Measurements from ENCODE around the gene CDKN2B-AS1.

Gene CDKN2B-AS1

DNA sequence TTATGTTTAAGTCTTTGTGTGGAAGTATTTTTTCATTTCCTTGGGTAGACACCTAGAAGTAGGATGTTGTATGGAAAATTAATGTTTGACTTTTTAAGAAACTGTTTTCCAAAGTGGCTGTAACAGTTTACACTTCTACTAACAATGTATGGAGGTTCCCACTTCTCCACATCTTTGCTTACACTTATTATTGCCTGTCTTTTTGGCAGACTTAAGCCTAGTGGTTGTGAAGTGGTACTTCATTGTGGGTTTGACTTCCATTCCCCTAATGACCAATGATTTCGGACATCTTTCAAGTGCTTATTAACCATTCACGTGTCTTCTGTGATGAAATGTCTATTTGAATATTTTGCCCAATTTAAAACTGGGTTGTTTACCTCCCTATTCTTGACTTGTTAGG is 106.0 kb downstream of the CDKN2B-AS1 start:
- no peak for DNase-seq

DNA sequence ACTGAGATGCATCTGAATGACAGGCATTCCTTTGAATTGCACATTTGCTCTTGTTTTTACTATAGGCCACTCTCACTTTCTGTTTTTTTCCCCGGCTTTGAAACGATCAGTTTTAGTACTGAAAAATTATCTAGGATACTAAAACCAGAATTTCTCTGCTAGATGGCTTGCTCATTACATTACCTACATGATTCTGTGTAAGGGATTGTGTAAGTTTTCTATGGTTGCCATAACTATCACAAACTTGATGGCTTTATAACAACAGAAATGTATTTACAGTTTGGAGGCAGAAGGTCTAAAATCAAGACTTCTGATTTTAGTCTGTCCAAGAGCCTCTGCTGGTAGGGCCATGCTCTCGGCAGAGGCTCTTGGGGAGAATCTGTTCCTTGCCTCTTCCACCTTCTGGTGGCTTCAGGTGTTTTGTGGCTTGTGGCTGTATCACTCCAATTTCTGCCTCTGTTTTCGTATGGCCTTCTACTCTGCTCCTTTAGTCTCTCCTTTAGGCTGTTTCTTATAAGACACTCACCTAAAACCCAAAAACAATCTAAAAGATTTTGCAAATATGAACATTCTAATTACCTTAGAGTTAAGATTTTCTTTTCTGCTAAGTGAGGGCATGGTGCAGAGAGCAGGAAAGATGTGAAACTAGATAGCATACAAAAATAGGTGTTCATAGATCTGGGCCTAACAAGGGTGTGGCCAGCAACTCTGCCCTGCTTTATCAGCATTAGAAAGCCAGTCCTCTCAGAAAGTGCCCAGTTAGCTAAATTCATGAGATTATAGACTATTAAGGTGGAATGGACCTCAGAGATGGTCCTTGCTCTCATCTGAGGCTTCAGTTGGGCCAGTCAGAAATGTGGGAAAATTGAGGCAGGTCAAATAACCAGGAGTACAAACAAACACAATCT is 107.8 kb downstream of the CDKN2B-AS1 start:
- no peak for DNase-seq

- peak; percentile 75 for DNase-seq
Observed at GRCh38 chr9:22103685-22104575, 109.3 kb downstream of the CDKN2B-AS1 start.

DNA sequence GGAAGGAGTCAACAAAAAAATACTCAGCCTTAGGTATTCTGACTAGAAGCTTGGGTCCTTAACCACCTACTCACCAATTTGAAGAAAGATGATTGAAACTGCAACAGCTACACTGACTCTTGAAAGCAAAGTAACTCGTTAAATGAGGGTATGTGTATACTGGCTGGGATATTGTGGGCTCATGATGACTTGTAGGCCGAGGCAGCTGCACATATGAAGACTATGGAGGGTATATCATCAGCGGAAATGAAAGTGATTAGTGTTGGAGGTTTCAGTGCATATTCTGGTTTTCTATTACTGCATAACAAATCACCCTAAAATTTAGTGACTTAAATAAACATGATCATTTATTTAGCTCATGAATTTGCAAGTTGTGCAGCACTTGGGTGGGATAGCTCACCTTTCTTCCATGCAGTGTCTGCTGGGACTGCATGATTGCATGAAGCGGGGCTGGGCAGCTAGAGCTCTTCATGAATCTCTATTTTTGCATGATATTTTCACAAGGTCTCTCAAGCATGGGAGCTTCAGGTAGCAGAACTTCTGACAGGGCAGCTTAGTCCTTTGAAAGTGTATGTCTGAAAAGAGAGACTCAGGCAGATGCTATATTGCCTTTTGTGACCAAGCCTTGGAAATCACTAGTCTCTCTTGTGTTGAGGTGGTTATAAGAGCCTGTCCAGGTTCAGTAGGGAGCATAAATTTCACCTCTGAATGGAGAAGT is 110.6 kb downstream of the CDKN2B-AS1 start:
- DNase-seq, result no peak

GRCh38 chr9:22107202-22108045 is 112.8 kb downstream of the CDKN2B-AS1 start:
- DNase-seq, result no peak

DNA sequence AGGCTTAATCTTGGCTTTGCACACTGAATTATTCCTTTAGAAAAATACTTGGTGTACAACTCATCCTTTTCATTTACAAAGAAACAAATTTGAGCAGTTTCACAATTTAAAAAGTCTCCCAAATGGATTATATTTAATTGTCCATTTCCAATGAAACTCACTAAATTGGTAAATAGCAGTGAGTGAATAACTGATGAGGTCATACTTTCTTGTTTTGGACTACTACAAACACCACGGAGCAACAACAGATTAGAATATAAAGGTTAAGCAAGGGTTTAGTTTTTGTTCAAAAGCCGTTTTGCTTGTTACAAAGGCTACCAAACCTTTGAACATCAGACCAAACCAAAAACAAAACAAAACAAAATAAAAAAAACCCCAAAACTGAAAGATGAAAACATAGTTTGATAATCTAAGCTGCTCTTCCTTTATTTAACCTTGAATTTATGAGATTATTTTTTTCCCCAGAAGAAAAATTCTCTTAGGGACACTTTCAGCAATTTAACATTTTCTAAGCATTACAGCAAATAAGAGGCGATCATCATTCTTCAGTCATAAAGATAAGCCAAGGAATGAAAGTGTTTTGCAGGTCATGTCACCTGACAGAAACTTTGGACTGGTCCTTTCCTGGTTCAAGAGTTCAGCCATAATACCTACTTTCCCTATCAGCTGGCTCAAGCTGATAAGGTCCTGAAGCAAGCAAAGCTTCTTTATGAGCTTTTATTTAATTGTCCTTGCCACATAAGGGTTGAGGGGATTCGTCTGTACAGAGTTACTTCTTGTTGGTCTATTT is 114.2 kb downstream of the CDKN2B-AS1 start:
- peak; percentile 27 for DNase-seq

DNA sequence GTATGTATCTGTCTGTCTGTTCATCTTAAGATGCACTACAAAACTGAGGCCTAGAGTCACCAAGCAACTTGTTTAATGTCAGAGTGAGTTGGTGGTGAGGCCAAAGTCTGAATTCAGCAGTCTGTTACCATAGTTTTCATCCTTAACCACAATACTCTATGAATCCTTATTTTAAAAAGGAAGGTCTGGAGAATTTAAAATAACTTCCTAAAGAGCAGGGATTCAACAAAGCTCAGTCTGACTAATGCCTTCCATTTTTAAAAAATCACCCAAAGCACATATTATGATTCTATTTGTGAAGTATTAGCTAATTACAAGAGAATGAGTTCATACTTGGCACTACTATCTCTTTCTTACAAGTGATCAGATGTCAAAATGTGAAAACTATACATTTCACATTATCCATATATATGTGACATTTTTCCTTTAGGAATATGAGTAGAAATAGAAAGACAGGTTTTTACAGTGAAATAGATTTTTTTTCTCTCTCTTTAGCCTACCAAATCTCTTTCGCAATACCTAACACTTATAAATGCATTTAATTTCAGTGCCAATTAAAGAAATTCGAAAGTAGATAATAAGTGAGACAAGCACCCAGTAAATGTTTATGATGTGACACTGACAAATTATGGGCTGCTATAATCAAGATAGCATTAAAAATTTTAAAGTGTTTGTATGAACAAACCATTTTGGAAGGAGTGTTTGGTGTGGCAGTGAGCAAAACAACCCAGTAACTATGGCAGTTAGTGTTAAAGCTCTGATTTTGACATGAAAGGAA is 116.8 kb downstream of the CDKN2B-AS1 start:
- DNase-seq, result no peak

GRCh38 chr9:22111954-22112247 is 117.3 kb downstream of the CDKN2B-AS1 start:
- DNase-seq, result peak; percentile 14

- DNase-seq, result no peak
Observed at GRCh38 chr9:22112870-22113821, 118.6 kb downstream of the CDKN2B-AS1 start.

GRCh38 chr9:22114956-22115355 is 120.4 kb downstream of the CDKN2B-AS1 start:
- DNase-seq, result no peak

DNA sequence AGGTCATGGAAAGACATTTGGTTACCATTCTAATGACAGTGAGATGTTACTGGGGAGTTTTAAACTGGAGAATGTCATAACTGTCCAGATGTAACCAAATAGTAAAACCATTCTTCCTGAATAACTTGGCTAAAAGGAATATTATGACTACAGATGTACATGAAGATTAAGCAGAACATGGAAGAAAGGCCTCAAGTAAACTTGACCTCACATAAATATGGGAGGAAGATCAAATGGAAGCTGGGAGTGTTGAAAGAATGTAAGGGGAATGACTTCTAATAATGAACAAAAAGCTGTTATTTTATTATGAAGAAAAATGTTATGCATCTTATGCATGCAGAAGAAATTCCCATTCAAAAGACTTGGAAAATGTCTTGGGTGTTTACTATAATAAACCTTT is 122.2 kb downstream of the CDKN2B-AS1 start:
- no peak for DNase-seq

DNA sequence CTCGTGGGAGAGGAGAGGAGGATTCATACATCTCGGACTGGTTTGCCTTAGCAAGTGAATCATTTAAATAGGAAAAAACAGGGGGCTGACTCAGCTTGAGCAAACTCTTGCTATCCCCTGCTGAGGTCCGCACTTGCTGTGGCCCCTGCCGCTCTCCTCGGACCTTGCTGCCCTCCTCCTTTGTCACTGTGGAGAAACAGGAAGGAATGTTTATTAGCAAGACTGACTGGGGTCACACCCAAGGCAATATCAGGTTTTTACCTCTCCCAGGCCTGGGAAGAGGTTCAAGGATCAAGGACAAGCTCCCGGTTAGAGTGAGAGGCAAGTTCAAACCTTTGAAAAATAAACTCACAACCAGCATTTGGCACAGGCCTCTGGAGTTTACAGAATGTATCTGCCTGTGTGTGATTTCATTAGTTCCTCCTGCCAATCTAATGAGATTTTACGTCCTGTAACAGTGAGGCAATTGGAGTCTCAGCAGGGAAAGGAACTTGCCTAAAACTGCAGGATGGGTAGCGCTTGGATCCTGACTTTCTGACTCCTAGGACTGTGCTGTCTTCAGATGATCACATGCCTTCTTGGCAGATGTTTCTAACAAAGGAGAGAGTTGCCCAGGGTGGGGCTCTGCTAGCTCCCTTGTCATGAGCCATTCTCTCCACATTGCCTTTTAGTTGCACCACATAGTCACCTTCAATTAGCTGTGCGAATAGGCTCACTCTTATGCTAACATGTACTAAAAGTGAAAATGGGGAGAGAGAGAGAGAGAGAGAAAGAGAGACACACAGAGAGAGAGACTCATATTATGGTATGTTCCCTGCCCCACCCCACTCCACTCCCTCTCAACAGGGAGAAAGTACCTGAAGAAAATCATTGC is 123.2 kb downstream of the CDKN2B-AS1 start:
- peak; percentile 42 for DNase-seq

GRCh38 chr9:22118810-22119521 is 124.4 kb downstream of the CDKN2B-AS1 start:
- DNase-seq, result no peak

DNA sequence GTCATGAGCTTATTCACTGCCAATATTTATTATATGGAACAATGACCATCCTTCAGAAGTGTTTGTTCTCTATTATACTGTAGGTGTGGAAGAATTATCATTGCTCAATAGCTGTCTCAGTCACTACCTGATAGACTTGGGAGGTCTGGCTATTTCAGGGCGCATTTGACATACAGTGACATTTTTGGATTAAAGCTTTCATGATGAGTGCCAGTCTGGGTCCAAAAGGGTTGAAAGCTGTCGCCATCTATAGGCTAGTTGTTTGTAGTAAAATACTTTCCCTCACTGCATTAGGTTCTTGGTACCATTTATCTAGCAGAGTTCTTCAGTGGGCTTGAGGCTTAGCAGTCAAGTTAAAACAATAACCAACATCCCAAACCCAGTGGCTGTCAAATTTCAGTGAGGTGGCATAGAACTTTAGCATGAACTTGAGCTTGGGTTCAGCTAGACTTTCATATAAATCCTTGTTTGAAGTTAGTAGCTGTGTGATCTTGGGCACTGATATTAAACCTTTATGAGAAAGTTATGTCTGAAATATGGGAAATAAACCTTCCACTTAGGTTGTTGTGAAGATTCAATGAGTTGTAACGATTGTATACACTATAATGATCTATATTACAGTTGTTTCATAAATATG is 125.0 kb downstream of the CDKN2B-AS1 start:
- DNase-seq, result no peak

DNA sequence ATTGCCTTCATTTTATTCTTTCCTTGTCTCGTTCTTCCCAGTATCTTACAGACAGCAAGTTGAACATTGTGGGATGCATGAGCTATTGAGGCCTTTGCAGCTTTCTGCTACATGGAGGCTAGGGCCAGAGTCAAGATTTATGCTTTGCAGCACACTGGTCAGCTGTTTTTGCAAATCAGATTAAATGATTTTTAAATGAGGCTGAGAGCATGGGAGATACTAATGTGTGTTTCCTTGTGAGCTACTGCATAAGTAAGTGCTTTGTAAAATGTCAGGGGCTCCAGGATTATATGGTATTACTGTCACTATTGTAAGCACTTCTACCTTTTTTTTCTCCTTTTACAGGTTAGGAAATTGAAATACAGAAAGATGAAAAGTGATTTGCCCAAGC is 125.6 kb downstream of the CDKN2B-AS1 start:
- DNase-seq, result no peak

GRCh38 chr9:22120595-22120994 is 126.0 kb downstream of the CDKN2B-AS1 start:
- DNase-seq, result no peak
